ENCODE measurements around the gene SLC6A20.

The SLC6A20 gene

GRCh38 chr3:45832699-45833098 lies 36.4 kb upstream of the SLC6A20 start:
- no peak overlapping the region for H3K4me3 ChIP-seq (ENCODE audit: low read depth, low read length)
- in situ Hi-C loops (cut with HindIII; ENCODE audit: low sequenced_read_pairs) = no loop called here
- TF ChIP-seq CTCF (IDR thresholded peaks at IDR 0.05; ENCODE audit: low read depth, low read length) = peak; percentile 27
- DNase-seq (ENCODE audit: low read depth, low spot score) = no peak

- DNase-seq (ENCODE audit: low read depth, low spot score) = no peak
- no peak overlapping the region for H3K4me3 ChIP-seq (ENCODE audit: low read depth, low read length)
- in situ Hi-C loops (cut with HindIII; ENCODE audit: low sequenced_read_pairs) = no loop called here
- no peak for TF ChIP-seq CTCF (IDR thresholded peaks at IDR 0.05; ENCODE audit: low read depth, low read length)
These were observed 33.8 kb upstream of the SLC6A20 start for GRCh38 chr3:45830121-45830520.

- TF ChIP-seq CTCF (IDR thresholded peaks at IDR 0.05; ENCODE audit: low read depth, low read length) = no peak
- no peak for DNase-seq (ENCODE audit: low read depth, low spot score)
- H3K4me3 ChIP-seq (ENCODE audit: low read depth, low read length) = no peak overlapping the region
- in situ Hi-C loops (cut with HindIII; ENCODE audit: low sequenced_read_pairs) = no loop called here
These were observed 30.6 kb upstream of the SLC6A20 start for GRCh38 chr3:45826908-45827307.

GRCh38 chr3:45826321-45826720 lies 30.0 kb upstream of the SLC6A20 start:
- no peak overlapping the region for H3K4me3 ChIP-seq (ENCODE audit: low read depth, low read length)
- in situ Hi-C loops (cut with HindIII; ENCODE audit: low sequenced_read_pairs) = no loop called here
- no peak for DNase-seq (ENCODE audit: low read depth, low spot score)
- no peak for TF ChIP-seq CTCF (IDR thresholded peaks at IDR 0.05; ENCODE audit: low read depth, low read length)

GRCh38 chr3:45821127-45821526 lies 24.8 kb upstream of the SLC6A20 start:
- in situ Hi-C loops (cut with HindIII; ENCODE audit: low sequenced_read_pairs) = no loop called here
- TF ChIP-seq CTCF (IDR thresholded peaks at IDR 0.05; ENCODE audit: low read depth, low read length) = no peak
- H3K4me3 ChIP-seq (ENCODE audit: low read depth, low read length) = no peak overlapping the region
- DNase-seq (ENCODE audit: low read depth, low spot score) = no peak

GRCh38 chr3:45819543-45819942 lies 23.2 kb upstream of the SLC6A20 start:
- DNase-seq (ENCODE audit: low read depth, low spot score) = no peak
- in situ Hi-C loops (cut with HindIII; ENCODE audit: low sequenced_read_pairs) = no loop called here
- H3K4me3 ChIP-seq (ENCODE audit: low read depth, low read length) = no peak overlapping the region
- no peak for TF ChIP-seq CTCF (IDR thresholded peaks at IDR 0.05; ENCODE audit: low read depth, low read length)

All from astrocyte of the spinal cord (primary cell).